HepG2 (cell line): ENCODE results near the gene RPP25L. TPM values are rescaled to one million over a fixed set of nuclear protein-coding genes. Genes with fewer than 3 reads are reported as not detected.

Experiments
- ARID4A ChIP-seq: sonication (generic); formaldehyde crosslinking; IDR thresholded peaks from 2 replicates; pipeline ENCODE4 v1.5.0; 2020; ENCODE audit warnings: mild to moderate bottlenecking, missing genetic modification reagents, borderline replicate concordance
- ARNTL ChIP-seq: sonication (generic); formaldehyde crosslinking; IDR thresholded peaks from 2 replicates; pipeline ENCODE4 v1.4.0; 2020; ENCODE audit warnings: mild to moderate bottlenecking, missing genetic modification reagents
- CENPX ChIP-seq: sonication (generic); formaldehyde crosslinking; IDR thresholded peaks from 2 replicates; pipeline ENCODE4 v1.9.0; 2021; ENCODE audit warnings: mild to moderate bottlenecking, missing genetic modification reagents, moderate library complexity
- CREB3 ChIP-seq: sonication (generic); formaldehyde crosslinking; IDR thresholded peaks from 2 replicates; pipeline ENCODE4 v1.5.0; 2020; ENCODE audit warnings: missing genetic modification reagents
- ELK4 ChIP-seq: sonication (generic); formaldehyde crosslinking; IDR thresholded peaks from 2 replicates; pipeline ENCODE4 v1.9.0; 2021; ENCODE audit warnings: missing genetic modification reagents, borderline replicate concordance
- FIP1L1 ChIP-seq: fragments of 200-400 bp; formaldehyde crosslinking; IDR thresholded peaks from 2 replicates; pipeline ENCODE4 v1.6.1; 2018; ENCODE audit warnings: low read depth, mild to moderate bottlenecking, low read length, moderate library complexity, borderline replicate concordance; ENCODE audit not compliant: insufficient read depth
- FOXK2 ChIP-seq: fragments of 450-650 bp; IDR thresholded peaks from 2 replicates; pipeline ENCODE4 v1.6.1; 2016
- KMT2B ChIP-seq: IDR thresholded peaks from 2 replicates; pipeline ENCODE4 v1.6.1; 2016; ENCODE audit warnings: missing genetic modification reagents, missing compliant biosample characterization
- MED1 ChIP-seq: sonication (generic); formaldehyde crosslinking; IDR thresholded peaks from 2 replicates; pipeline ENCODE4 v1.4.0; 2020; ENCODE audit warnings: missing genetic modification reagents
- NFKB2 ChIP-seq: sonication (generic); formaldehyde crosslinking; IDR thresholded peaks from 2 replicates; pipeline ENCODE4 v1.4.0; 2020; ENCODE audit warnings: missing genetic modification reagents, borderline replicate concordance
- NR2C2 ChIP-seq: sonication (generic); formaldehyde crosslinking; IDR thresholded peaks from 2 replicates; pipeline ENCODE4 v1.4.0; 2020; ENCODE audit warnings: missing genetic modification reagents, mild to moderate bottlenecking, moderate library complexity, borderline replicate concordance
- PHF8 ChIP-seq: sonication (generic); formaldehyde crosslinking; IDR thresholded peaks from 2 replicates; pipeline ENCODE4 v1.5.0; 2020; ENCODE audit warnings: missing genetic modification reagents
- SMARCE1 ChIP-seq: fragments of 450-650 bp; IDR thresholded peaks from 2 replicates; pipeline ENCODE4 v1.6.1; 2017; ENCODE audit warnings: borderline replicate concordance
- ZFP91 ChIP-seq: sonication (generic); formaldehyde crosslinking; IDR thresholded peaks from 2 replicates; pipeline ENCODE4 v1.9.0; 2022; ENCODE audit warnings: missing genetic modification reagents, mild to moderate bottlenecking, borderline replicate concordance
- ZNF34 ChIP-seq: sonication (generic); formaldehyde crosslinking; IDR thresholded peaks from 2 replicates; pipeline ENCODE4 v1.4.0; 2020; ENCODE audit warnings: mild to moderate bottlenecking, missing genetic modification reagents, borderline replicate concordance
- ZNF607 ChIP-seq: sonication (generic); formaldehyde crosslinking; IDR thresholded peaks from 2 replicates; pipeline ENCODE4 v1.5.1; 2020; ENCODE audit warnings: missing genetic modification reagents, mild to moderate bottlenecking, borderline replicate concordance
- ZNF703 ChIP-seq: sonication (generic); formaldehyde crosslinking; IDR thresholded peaks from 2 replicates; pipeline ENCODE4 v1.5.1; 2020; ENCODE audit warnings: missing genetic modification reagents, mild to moderate bottlenecking, moderate library complexity, borderline replicate concordance
- ZNF770 ChIP-seq: sonication (generic); formaldehyde crosslinking; IDR thresholded peaks from 2 replicates; pipeline ENCODE4 v1.5.0; 2020; ENCODE audit warnings: mild to moderate bottlenecking, missing genetic modification reagents
- polyA plus RNA-seq, 8 experiments: library from polyadenylated mRNA; depleted of rRNA in 3 of 8; stranded (reverse) in 7 of 8; unstranded in 1 of 8; fragments of >200 nt; fragmentation: Illumina TruSeq in 4 of 8; extraction: Trizol in 4 of 8; gene quantifications; 2 replicates each; pipeline versions ENCODE4 v1.2.1 to v1.2.3, GENCODE V29; 2011 to 2016; ENCODE audit warnings: low read depth in 4 of 8, missing spikeins in 1 of 8, mixed read lengths in 1 of 8; ENCODE audit not compliant: insufficient read depth in 1 of 8
- total RNA-seq, 5 experiments: library from RNA; depleted of rRNA; stranded (reverse); fragments of >200 nt; fragmentation: Illumina TruSeq; extraction: Trizol; gene quantifications; 2 replicates each; pipeline ENCODE4 v1.2.3, GENCODE V29; 2016; ENCODE audit warnings: low read depth in 1 of 5

RPP25L gene
- total and polyA plus RNA-seq, 2 of the 13 experiments (the other 11 are each of a cell fraction or from before 2014, with no cell fraction given): 24.5 to 27.3 TPM

- peak; percentile 82; the same call in 1 of the 2 replicates for TF ChIP-seq ARID4A (CRISPR knock-in tag)
- no peak for TF ChIP-seq ZNF34 (CRISPR knock-in tag)
- TF ChIP-seq PHF8: peak; percentile 46; the same call in 1 of the 2 replicates
- 0 out of 2 replicates have a peak, but pooled peaks have one; percentile 11 for TF ChIP-seq FOXK2
- peak; percentile 79 for TF ChIP-seq ZNF770 (CRISPR knock-in tag)
- no peak for TF ChIP-seq ARNTL (CRISPR knock-in tag)
- no peak for TF ChIP-seq ELK4 (CRISPR knock-in tag)
- no peak for TF ChIP-seq ZNF703 (CRISPR knock-in tag)
- TF ChIP-seq ZNF607 (CRISPR knock-in tag): no peak
- peak; percentile 89 for TF ChIP-seq NR2C2 (CRISPR knock-in tag)
- TF ChIP-seq FIP1L1: no peak
- peak; percentile 52; the same call in 1 of the 2 replicates for TF ChIP-seq ZFP91
- no peak for TF ChIP-seq CENPX (CRISPR knock-in tag)
- no peak; the same call in 1 of the 2 replicates for TF ChIP-seq NFKB2
- no peak for TF ChIP-seq CREB3 (CRISPR knock-in tag)
- no peak for TF ChIP-seq KMT2B (CRISPR knock-in tag)
- TF ChIP-seq MED1 (CRISPR knock-in tag): peak; percentile 38; the same call in 1 of the 2 replicates
- TF ChIP-seq SMARCE1: no peak
Observed at GRCh38 chr9:34651876-34652601, 40.1 kb upstream of the RPP25L start, which contains the start of gene IL11RA (continued).
